Measurements from ENCODE around the gene VSIG1.

Gene VSIG1

DNA sequence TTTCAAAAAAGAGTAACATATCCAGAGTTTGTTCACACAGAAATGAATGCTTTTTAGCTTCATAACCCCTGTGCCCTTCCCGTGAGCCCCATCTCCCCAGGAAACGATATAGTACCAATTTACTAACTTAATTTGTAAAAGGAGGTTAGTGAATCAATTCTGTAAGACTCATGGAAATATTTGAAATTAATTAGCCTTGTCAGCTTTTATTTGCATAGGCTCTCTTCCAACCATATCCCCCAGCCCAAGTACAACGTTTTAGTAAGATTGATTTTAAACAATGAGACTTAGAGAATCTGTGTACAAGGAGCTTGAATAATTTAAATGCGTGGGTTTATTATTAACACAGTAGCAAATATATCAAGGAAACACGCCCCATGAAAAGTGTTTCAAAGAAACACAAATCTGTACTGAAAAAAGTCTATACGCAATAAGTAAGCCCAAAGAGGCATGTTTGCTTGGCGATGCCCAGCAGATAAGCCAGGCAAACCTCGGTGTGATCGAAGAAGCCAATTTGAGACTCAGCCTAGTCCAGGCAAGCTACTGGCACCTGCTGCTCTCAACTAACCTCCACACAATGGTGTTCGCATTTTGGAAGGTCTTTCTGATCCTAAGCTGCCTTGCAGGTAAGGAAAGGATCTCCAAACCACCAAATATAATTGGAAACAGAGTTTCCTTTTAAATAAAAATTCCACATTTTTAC is at the start of gene VSIG1:
VSIG1 (plus strand) TSS at position 512 of the 703 bp plus-strand sequence; CDS start at position 578, 66 bp downstream.
- DNase-seq (ENCODE audit: low spot score): no peak

- no peak for DNase-seq (ENCODE audit: low spot score)
Observed at GRCh38 chrX:107996124-107996523, 48.7 kb upstream of the VSIG1 start.

- no peak for DNase-seq (ENCODE audit: low spot score)
Observed at GRCh38 chrX:108000751-108001150, 44.1 kb upstream of the VSIG1 start.

DNA sequence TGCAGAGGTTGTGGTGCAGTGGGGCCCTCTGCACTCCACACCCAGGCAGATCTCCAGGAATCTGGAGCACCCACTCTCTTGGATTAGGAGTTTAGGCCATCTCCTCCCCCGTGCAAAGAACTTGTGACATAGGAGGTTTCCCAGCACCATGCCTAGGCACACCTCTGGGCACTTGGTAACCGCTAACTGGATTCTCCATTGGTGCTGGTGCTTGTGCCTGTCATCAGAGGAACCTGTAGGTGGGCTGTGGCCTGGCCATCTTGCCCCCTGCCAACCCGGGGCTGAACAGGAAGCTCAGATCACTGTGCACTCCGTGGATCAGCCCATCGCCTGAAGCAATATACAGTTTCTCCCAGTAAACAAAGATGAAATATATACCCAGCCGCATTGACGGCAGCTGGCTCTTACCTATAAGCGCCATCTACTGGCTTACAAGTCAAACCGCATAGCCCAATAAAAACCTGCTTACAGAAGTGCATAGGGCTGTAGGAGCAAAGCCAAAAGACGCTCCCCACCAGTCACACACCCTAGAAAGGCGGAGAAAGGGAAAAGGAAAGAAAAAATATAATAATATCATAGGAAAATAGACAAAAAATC is 43.5 kb upstream of the VSIG1 start:
- DNase-seq (ENCODE audit: low spot score): peak; percentile 30

GRCh38 chrX:108018656-108019381 is 26.0 kb upstream of the VSIG1 start:
- DNase-seq (ENCODE audit: low spot score): no peak

DNA sequence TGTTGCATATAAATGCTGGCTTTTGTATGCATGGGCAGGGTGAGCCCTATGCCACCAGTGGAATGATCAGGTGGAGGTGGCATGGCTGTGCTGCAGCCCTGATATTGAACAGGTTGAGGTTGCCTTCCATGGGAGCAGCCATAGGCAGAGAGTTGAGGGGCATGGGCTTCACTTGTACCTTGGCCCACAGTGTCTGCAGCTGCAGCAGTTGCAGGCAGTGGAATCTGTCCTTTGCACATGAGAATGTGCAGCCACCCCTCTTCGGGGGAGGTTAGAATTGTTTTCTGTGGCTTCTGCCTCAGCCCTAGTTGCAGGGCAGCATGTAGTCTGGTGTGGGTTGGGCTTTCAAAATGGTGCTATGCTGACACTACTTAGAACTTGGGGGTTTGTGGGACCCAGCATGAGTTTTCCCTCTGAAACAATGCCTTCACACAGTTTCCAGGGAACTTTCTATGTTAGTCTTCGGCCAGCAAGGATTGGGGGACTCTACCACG is 25.4 kb upstream of the VSIG1 start:
- DNase-seq (ENCODE audit: low spot score): no peak

- no peak for DNase-seq (ENCODE audit: low spot score)
Observed at GRCh38 chrX:108020631-108021030, 24.2 kb upstream of the VSIG1 start.

DNA sequence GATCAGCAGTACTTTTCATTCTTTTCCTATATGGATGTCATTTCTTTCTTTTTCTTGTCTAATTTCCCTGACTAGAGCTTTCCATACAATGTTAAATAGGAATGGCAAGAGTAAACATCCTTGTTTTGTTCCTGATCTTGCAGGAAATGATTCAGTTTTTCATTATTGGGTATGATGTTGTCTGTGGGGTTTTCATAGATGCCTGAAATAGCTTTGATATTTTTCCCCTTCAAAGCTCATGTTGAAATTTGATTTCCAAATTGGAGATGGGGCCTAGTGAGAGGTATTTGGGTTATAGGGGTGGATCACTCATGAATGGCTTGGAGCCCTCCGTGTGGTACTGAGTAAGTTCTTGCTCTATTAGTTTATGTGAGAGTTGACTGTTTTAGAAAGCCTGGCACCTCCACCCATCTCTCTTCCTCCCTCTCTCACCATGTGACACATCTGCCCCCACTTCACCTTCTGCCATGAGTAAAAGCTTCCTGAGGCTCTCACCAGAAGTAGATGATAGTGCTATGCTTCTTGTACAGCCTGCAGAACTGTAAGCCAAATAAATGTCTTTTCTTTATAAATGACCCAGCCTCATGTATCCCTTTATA is 22.3 kb upstream of the VSIG1 start:
- DNase-seq (ENCODE audit: low spot score): no peak

DNA sequence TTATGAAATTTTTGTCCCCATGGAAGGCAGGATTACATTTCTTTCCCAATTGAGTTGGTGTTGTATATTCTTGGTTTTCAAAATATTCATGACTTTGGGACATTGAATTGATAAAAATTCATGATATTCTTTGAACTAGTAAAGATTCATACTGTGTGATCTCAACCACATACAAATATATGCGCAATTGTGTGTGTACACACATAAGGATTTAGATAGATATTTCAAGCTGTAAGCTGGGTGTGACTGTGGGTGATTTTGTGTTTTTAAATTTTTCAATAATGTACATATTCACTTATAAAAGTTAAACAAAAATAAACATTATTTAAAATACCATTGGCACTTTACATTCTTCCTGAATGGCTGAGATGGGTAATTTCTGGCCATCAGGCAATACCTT is 19.5 kb upstream of the VSIG1 start:
- no peak for DNase-seq (ENCODE audit: low spot score)

- no peak for DNase-seq (ENCODE audit: low spot score)
Observed at GRCh38 chrX:108025954-108026600, 18.8 kb upstream of the VSIG1 start.

DNA sequence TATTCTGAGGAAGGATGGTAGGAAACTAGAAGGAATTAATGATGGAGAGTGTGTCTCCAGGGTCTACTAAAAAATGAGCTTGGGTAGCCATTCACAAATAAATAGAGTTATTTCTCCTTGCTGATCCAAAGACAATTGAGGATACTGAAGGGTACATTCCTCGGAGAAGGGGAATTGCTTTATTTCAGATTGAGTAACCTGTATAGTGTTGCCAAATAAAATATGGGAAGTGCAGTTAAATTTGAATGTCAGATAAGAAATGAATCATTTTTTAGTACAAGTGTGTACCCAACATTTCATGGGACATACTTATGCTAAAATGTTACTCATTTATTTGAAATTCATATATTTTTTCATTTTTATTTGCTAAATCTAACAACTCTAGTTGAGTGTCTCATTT is 16.0 kb upstream of the VSIG1 start:
- DNase-seq (ENCODE audit: low spot score): no peak

GRCh38 chrX:108029928-108030711 is 14.7 kb upstream of the VSIG1 start:
- DNase-seq (ENCODE audit: low spot score): no peak

GRCh38 chrX:108032944-108033343 is 11.9 kb upstream of the VSIG1 start:
- no peak for DNase-seq (ENCODE audit: low spot score)

DNA sequence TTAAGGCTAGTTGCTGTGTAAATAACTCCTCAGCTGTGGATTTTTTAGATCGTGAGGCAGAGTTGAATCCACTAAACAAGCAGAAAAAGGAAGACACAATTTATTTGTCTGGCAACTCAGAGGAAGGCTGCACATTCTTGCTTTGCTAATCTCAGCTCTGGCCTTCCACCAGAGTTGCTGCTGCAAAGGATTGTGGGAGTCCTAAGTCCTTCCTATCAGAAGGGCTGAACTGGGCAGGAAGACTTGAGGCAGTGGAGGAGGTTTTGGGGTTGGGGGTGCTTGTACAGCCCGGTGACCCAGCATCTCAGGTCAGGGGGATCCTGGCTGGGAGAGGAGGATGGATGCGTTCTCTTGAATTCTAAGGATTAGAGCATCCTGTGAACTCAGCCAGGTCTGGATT is 11.0 kb upstream of the VSIG1 start:
- no peak for DNase-seq (ENCODE audit: low spot score)

- DNase-seq (ENCODE audit: low spot score): no peak
Observed at GRCh38 chrX:108034725-108035124, 10.1 kb upstream of the VSIG1 start.

- DNase-seq (ENCODE audit: low spot score): peak; percentile 41
Observed at GRCh38 chrX:108036298-108036973, 8.4 kb upstream of the VSIG1 start.

- DNase-seq (ENCODE audit: low spot score): no peak
Observed at GRCh38 chrX:108049649-108050048, 4.8 kb downstream of the VSIG1 start.

DNA sequence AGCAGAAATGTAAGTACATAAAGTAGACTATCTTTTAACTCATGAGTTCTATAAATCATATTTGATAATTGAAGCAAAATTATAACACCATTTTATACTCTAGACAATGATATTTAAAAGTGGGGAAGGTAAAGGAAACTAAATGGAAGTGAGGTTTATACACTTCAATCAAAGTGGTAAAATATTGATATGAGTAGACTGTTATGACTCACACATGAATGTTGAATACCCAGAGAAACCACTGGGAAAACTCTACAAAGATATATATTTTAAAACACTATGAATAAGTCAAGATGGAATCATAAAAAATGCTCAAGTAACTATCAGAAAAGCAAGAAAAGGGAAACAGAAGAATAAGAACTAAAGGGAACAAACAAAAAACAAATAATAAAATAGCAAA is 8.4 kb downstream of the VSIG1 start:
- no peak for DNase-seq (ENCODE audit: low spot score)

- DNase-seq (ENCODE audit: low spot score): no peak
Observed at GRCh38 chrX:108055546-108055945, 10.7 kb downstream of the VSIG1 start.

GRCh38 chrX:108059801-108060200 is 14.9 kb downstream of the VSIG1 start:
- DNase-seq (ENCODE audit: low spot score): no peak

GRCh38 chrX:108064001-108064400 is 19.1 kb downstream of the VSIG1 start:
- DNase-seq (ENCODE audit: low spot score): no peak

All from HuH-7 (cell line).